ENCODE results near the gene CELF2. TPM values are rescaled to one million over a fixed set of nuclear protein-coding genes. Genes with fewer than 3 reads are reported as not detected.

Gene CELF2
- total and polyA plus RNA-seq, 2 experiments from 2014 or later = 16.6 to 26.9 TPM

GRCh38 chr10:11381511-11381910 is 363.8 kb downstream of the CELF2 start:
- no peaks in the 10 kb centered on the region for H4K20me1 ChIP-seq (ENCODE audit: insufficient read depth, poor library complexity, severe bottlenecking)
- 91% methylated on average over 5 of the region's 5 CpGs for WGBS (ENCODE audit: low lambda C conversion rate, missing lambda C conversion rate)
- TF ChIP-seq EZH2 (IDR thresholded peaks at IDR 0.05; ENCODE audit: borderline replicate concordance) = no peak
- TF ChIP-seq EZH2phosphoT487 (IDR thresholded peaks at IDR 0.05; ENCODE audit: low read depth, severe bottlenecking, unreplicated experiment) = no peak
- TF ChIP-seq CTCF (IDR thresholded peaks at IDR 0.05; ENCODE audit: poor library complexity) = no peak

DNA sequence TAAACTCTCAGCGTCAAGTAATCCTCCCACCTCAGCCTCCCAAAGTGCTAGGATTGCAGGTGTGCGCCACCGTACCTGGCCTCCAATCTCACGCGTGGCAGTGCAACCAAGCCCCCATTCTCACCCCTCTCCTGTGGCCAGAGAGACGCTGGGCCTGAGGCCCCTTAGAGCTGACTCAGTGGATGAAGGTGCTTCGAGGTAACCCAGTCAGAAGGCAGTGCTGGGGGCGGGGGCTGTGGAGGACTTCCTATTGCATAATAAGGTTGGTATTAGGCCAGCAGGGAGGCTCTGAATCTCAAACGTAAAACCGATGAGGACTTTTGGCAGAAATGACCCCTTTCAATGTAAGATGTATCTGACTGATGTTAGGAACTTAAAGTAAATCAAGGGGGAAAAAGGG is 364.5 kb downstream of the CELF2 start:
- no peak for TF ChIP-seq EZH2 (IDR thresholded peaks at IDR 0.05; ENCODE audit: borderline replicate concordance)
- no peak for TF ChIP-seq EZH2phosphoT487 (IDR thresholded peaks at IDR 0.05; ENCODE audit: low read depth, severe bottlenecking, unreplicated experiment)
- TF ChIP-seq CTCF (IDR thresholded peaks at IDR 0.05; ENCODE audit: poor library complexity) = no peak

More at GRCh38 chr10:11381511-11381910, 363.8 kb downstream of the CELF2 start:
- Histone ChIP-seq H3K9me3 (ENCODE audit: low read depth) (no peaks in the 10 kb centered on the region), H3K27me3 (no peaks in the 10 kb centered on the region), H2AFZ (no peak overlapping the region), H3K36me3 (replicated peaks; ENCODE audit: insufficient read depth, low read depth) (no peaks in the 10 kb centered on the region), H3K4me1 (ENCODE audit: insufficient read depth) (no peaks in the 10 kb centered on the region), H3K27ac (no peak overlapping the region), H3K4me2 (no peak overlapping the region), H3K79me2 (no peaks in the 10 kb centered on the region), H3K9me2 (replicated peaks; ENCODE audit: insufficient read depth) (no peaks in the 10 kb centered on the region), H3K4me3 (no peak overlapping the region)
- DNase-seq (ENCODE audit: low spot score) = no peak

DNA sequence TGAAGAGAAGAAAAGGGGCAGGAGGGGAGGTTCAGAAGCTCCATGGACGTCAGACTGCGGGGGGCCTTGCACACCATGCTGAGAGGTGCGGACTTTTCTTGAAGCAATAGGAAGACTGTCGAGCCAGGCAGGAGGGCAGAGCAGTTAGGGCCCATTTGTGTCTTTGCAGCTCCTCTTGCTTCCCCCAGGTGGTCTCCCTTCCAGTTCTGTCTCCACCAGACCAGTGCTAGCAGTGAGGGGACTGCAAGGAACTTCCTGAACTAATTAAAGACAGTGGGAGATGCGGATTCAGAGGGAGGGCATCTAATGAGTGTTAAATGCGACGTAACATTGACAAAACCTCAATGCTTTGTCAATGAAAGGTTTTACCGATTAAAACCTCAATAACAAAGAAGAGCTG is 368.4 kb downstream of the CELF2 start:
- no peaks in the 10 kb centered on the region for H4K20me1 ChIP-seq (ENCODE audit: insufficient read depth, poor library complexity, severe bottlenecking)
- no peaks in the 10 kb centered on the region for H3K9me2 ChIP-seq (replicated peaks; ENCODE audit: insufficient read depth)
- H3K27me3 ChIP-seq = no peaks in the 10 kb centered on the region
- H3K4me3 ChIP-seq = no peak overlapping the region
- no peaks in the 10 kb centered on the region for H3K79me2 ChIP-seq
- no peak overlapping the region for H3K27ac ChIP-seq
- WGBS (ENCODE audit: low lambda C conversion rate, missing lambda C conversion rate) = 75% methylated on average over 8 of the region's 8 CpGs
- H2AFZ ChIP-seq = no peak overlapping the region
- TF ChIP-seq CTCF (IDR thresholded peaks at IDR 0.05; ENCODE audit: poor library complexity) (no peak), EZH2 (IDR thresholded peaks at IDR 0.05; ENCODE audit: borderline replicate concordance) (no peak), EZH2phosphoT487 (IDR thresholded peaks at IDR 0.05; ENCODE audit: low read depth, severe bottlenecking, unreplicated experiment) (no peak)
- no peaks in the 10 kb centered on the region for H3K4me1 ChIP-seq (ENCODE audit: insufficient read depth)
- DNase-seq (ENCODE audit: low spot score) = no peak
- no peak overlapping the region for H3K4me2 ChIP-seq
- no peaks in the 10 kb centered on the region for H3K36me3 ChIP-seq (replicated peaks; ENCODE audit: insufficient read depth, low read depth)
- H3K9me3 ChIP-seq (ENCODE audit: low read depth) = no peaks in the 10 kb centered on the region

More for the DNA sequence above, 364.5 kb downstream of the CELF2 start:
- H3K9me3 ChIP-seq (ENCODE audit: low read depth) = no peaks in the 10 kb centered on the region
- H3K4me3 ChIP-seq = no peak overlapping the region
- H3K4me1 ChIP-seq (ENCODE audit: insufficient read depth) = no peaks in the 10 kb centered on the region
- H3K79me2 ChIP-seq = no peaks in the 10 kb centered on the region
- H4K20me1 ChIP-seq (ENCODE audit: insufficient read depth, poor library complexity, severe bottlenecking) = no peaks in the 10 kb centered on the region
- H3K36me3 ChIP-seq (replicated peaks; ENCODE audit: insufficient read depth, low read depth) = no peaks in the 10 kb centered on the region
- H3K27ac ChIP-seq = no peak overlapping the region
- H3K27me3 ChIP-seq = no peaks in the 10 kb centered on the region
- WGBS (ENCODE audit: low lambda C conversion rate, missing lambda C conversion rate) = 89% methylated on average over 10 of the region's 10 CpGs
- no peak overlapping the region for H2AFZ ChIP-seq
- no peak overlapping the region for H3K4me2 ChIP-seq
- H3K9me2 ChIP-seq (replicated peaks; ENCODE audit: insufficient read depth) = no peaks in the 10 kb centered on the region
- no peak for DNase-seq (ENCODE audit: low spot score)

Measured in hepatocyte (in vitro differentiated cells).